HG02981 (cell line): ENCODE measurements around the gene VSTM2L.
"Not testable (repeated sequence)": the region's sequence is repeated elsewhere in the genome, so short reads cannot be mapped to it uniquely, and the experiment has no call there.

Experiments
- ATAC-seq: cut with Tn5 transposase; IDR thresholded peaks from one replicate; pipeline ENCODE4 v1.9.1; 2021; ENCODE audit warnings: mild to moderate bottlenecking, moderate library complexity; ENCODE audit not compliant: unreplicated experiment

VSTM2L gene

GRCh38 chr20:37902504-37903313, at the start of gene VSTM2L:
TSS of gene VSTM2L (plus strand) at chr20:37903127. CDS start at chr20:37903351, 224 bp downstream.
- no peak for ATAC-seq

- ATAC-seq = no peak
Observed at GRCh38 chr20:37853823-37854375, 49.0 kb upstream of the VSTM2L start.

GRCh38 chr20:37856034-37856433, 46.9 kb upstream of the VSTM2L start:
- ATAC-seq = not testable (repeated sequence)

GRCh38 chr20:37856932-37857660, 45.8 kb upstream of the VSTM2L start:
- ATAC-seq = no peak

- ATAC-seq = no peak
Observed at GRCh38 chr20:37859406-37860171, 43.3 kb upstream of the VSTM2L start.

GRCh38 chr20:37863289-37863688, 39.6 kb upstream of the VSTM2L start:
- ATAC-seq = no peak

- no peak for ATAC-seq
Observed at GRCh38 chr20:37864298-37864697, 38.6 kb upstream of the VSTM2L start.

- no peak for ATAC-seq
Observed at GRCh38 chr20:37866051-37866450, 36.9 kb upstream of the VSTM2L start.

GRCh38 chr20:37867289-37868195, 35.4 kb upstream of the VSTM2L start:
- ATAC-seq = no peak

- ATAC-seq = no peak
Observed at GRCh38 chr20:37868851-37869333, 34.0 kb upstream of the VSTM2L start.

GRCh38 chr20:37869334-37869861, 33.5 kb upstream of the VSTM2L start:
- no peak for ATAC-seq

GRCh38 chr20:37870294-37870693, 32.6 kb upstream of the VSTM2L start:
- no peak for ATAC-seq

- ATAC-seq = no peak
Observed at GRCh38 chr20:37871751-37872150, 31.2 kb upstream of the VSTM2L start.

GRCh38 chr20:37872161-37872560, 30.8 kb upstream of the VSTM2L start:
- no peak for ATAC-seq

GRCh38 chr20:37873884-37874283, 29.0 kb upstream of the VSTM2L start:
- no peak for ATAC-seq

GRCh38 chr20:37875460-37876175, 27.3 kb upstream of the VSTM2L start:
- no peak for ATAC-seq

GRCh38 chr20:37876863-37877262, 26.1 kb upstream of the VSTM2L start:
- ATAC-seq = no peak

GRCh38 chr20:37877832-37878772, 24.8 kb upstream of the VSTM2L start:
- ATAC-seq = no peak
